GM21515 (cell line): ENCODE data around the gene GALNTL6.
A peak's percentile ranks its signal among the peaks of the same experiment; 100 is the strongest.
"Not testable (repeated sequence)": the region's sequence is repeated elsewhere in the genome, so short reads cannot be mapped to it uniquely, and the experiment has no call there.

Experiments used
- ATAC-seq: cut with Tn5 transposase; IDR thresholded peaks from one replicate; pipeline ENCODE4 v1.9.1; 2021; ENCODE audit not compliant: unreplicated experiment

GALNTL6 gene

GRCh38 chr4:172843192-172843591 lies 1030.0 kb downstream of the GALNTL6 start:
- ATAC-seq = no peak

GRCh38 chr4:172844556-172844955 lies 1031.4 kb downstream of the GALNTL6 start:
- no peak for ATAC-seq

GRCh38 chr4:172845281-172845680 lies 1032.1 kb downstream of the GALNTL6 start:
- no peak for ATAC-seq

DNA sequence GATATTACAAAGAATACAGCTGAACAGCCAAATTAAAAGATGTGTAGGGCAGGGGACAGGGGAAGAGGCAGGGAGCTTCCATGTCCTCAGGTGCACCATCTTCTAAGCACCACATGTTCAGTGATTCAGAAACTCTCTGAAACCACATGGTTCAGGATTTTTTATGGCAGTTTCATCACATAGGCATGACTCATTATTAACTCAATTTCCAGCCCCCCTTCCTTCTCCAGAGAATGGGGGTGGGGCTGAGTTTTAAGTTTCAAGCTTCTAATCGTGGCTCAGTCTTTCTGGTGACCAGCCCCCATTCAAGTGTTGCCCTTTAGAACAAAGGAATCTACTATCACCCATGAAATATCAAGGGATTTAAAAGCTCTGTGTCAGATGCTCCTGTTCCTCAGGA lies 1037.6 kb downstream of the GALNTL6 start:
- no peak for ATAC-seq

DNA sequence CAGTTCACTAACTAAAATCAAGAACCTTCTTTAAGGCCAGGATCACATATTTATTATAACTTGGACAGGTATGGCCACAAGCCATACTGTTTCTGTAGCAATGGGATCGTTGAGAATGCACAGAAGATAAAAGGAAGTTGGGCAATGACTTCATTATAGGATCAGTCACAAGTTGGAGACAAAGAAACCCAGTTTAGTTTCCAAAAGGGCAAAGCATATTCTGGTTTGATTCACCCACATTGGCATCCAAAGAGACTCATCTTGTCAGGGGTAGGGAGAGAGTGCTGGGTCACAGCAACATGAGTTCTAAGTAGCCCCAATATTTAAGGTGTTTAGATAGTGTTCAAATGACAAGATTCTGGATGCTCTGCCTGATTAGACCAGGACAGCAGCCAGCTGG lies 1038.3 kb downstream of the GALNTL6 start:
- no peak for ATAC-seq

- ATAC-seq = no peak
Measured at GRCh38 chr4:172857026-172857425, 1043.8 kb downstream of the GALNTL6 start.

GRCh38 chr4:172858731-172859230 lies 1045.6 kb downstream of the GALNTL6 start:
- ATAC-seq = no peak

GRCh38 chr4:172865103-172865502 lies 1051.9 kb downstream of the GALNTL6 start:
- no peak for ATAC-seq

DNA sequence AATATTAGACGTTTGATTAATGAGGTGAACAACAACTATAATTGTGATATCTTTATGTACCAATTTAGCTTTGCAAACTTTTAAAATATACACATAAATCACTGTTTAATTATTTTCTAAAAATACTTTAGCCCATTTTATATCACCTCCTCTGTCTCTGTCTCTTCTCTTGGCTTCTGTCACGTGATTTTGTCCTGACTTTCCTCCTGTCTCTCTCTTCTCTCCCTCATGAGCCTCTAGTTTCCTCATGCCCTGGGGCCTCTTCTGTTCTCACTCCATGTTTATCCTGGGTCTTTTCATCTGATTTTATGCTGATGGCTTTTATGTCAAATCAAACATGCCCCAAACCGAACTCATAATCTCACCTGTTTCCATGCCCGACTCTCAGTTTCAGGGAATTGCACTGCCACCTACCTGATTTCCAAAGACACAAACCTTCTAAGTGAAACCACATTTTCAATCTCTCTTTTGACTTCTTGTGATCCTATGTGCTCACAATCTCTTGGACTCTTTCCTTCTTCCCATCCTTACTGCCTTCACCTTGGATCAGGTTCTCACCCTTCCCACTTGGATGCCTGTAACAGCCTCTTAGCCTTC lies 1052.4 kb downstream of the GALNTL6 start:
- no peak for ATAC-seq

GRCh38 chr4:172866421-172866820 lies 1053.2 kb downstream of the GALNTL6 start:
- ATAC-seq = no peak

GRCh38 chr4:172867835-172868234 lies 1054.6 kb downstream of the GALNTL6 start:
- ATAC-seq = no peak

- no peak for ATAC-seq
Measured at GRCh38 chr4:172868271-172868670, 1055.1 kb downstream of the GALNTL6 start.

DNA sequence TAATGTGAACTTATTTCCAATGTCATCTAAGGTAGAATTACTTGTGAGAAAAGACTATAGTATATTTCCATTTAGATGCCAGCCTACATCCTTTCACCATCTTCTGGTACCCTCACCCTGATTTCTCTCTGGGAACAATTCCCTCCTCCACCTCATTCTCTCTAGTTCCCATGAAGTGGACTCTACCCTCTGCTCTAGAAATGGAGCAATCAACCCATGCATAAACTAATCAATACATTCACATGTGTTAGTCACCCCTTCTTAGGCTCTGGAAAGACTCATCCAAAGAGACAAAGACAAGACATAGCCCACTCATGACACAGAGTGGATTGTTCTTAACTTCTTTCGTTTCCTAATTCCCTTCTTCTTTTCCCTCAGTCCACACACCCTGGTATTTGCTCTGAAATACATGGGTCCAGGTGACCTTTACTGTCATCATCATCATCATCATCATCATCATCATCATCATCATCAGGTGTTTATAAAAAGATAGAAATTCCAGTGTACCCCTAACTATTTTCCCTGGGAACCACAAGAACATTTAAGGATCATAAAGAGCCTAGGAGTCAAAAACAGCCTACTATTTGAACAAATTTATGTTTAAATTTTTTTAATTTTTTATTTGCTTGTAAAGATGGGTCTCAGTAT lies 1056.5 kb downstream of the GALNTL6 start:
- no peak for ATAC-seq

DNA sequence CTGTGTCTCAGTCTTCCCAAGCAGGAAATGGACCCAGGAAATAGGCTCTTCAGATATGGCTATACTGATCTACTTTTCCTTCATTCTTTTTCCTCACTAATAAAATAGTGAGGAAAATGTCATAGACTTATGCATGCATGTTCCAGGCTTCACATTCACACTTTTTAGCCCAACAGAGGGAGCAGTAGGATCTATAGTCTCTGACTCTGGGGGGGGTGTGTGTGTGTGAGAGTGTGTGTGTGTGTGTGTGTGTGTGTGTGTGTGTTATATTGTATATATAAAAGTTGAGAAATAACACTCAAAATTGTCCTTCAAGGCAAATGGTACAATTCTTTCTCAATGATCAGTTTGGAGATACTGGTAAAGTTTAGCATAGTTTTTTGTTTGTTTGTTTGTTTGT lies 1058.2 kb downstream of the GALNTL6 start:
- no peak for ATAC-seq

DNA sequence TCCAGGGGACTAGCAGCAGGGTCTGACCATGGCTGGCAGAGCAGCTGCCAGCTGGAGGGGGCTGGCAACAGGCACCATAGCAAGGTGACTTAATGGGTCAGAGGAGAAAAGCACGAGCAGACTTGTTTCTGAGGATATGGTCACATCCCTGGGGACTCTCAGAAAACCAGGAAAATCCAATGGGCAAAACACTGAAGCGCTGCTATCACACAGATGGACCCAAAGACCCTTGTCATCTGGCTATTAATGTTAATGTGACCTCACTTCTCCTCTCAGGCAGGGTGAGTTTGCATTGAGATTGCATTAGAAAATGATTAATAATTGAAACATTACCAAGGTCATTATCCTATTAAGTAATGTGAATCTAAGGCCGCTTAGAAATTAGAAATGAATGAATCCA lies 1061.7 kb downstream of the GALNTL6 start:
- ATAC-seq = no peak

DNA sequence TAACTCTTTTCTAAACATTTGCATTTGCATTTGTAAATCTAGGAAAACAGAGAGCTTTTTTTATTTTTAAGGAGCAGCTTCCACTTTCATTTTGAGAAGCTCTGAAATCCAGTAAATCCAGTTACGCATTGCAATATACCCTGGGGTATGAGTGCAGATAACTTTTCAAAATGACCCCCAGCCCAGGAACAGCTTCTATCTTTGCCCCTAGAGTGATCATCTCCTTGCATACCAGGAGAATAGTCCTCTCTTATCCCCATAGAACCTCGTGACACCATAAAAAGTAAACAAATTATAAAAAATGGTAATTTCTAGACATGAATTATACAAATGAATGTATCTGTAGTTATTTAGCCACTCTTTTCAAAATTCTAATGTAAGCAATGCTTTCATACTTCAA lies 1063.2 kb downstream of the GALNTL6 start:
- ATAC-seq = no peak

GRCh38 chr4:172881645-172882044 lies 1068.4 kb downstream of the GALNTL6 start:
- no peak for ATAC-seq

GRCh38 chr4:172887358-172887757 lies 1074.2 kb downstream of the GALNTL6 start:
- not testable (repeated sequence) for ATAC-seq

- ATAC-seq = no peak
Measured at GRCh38 chr4:172887959-172888358, 1074.8 kb downstream of the GALNTL6 start.

DNA sequence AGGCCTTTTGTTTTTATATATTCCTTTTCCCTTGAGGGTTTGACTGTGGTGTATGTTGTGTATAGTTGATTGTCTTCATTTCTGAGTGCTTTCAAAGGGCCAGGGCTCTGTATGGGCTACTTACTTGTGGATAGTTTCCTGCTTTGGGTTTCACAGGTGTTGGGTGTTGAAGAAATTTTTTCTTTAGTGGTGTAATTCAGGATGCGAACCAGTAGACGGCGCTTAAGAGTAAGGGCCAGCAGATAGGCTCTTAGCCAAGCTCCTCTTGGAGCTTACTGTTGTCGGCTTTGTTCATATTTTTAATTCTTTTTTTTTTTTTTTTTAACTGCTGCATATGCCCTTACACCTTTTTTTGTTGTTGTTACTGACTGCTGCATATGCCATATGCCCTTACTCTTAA lies 1079.1 kb downstream of the GALNTL6 start:
- peak; percentile 79 for ATAC-seq

- ATAC-seq = no peak
Measured at GRCh38 chr4:172895699-172896098, 1082.5 kb downstream of the GALNTL6 start.

- no peak for ATAC-seq
Measured at GRCh38 chr4:172897046-172897445, 1083.8 kb downstream of the GALNTL6 start.

DNA sequence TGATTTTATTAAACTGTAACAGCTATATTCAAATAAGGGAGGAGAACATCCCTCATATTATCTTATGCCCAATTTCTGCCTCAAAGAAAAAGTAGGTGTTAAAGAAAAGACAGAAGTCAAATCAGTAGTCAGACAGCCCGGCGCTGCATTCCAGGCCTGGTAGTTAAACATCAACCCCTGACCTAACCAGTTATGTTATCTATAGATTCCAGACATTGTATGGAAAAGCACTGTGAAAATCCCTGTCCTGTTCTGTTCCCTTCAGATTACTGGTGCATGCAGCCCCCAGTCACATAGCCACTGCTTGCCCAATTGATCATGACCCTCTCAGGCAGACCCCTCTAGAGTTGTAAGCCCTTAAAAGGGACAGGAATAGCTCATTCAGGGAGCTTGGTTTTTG lies 1085.5 kb downstream of the GALNTL6 start:
- no peak for ATAC-seq
